ENCODE data around the gene MT1A.

GRCh38 chr16:56601325-56601724 lies 37.1 kb upstream of the MT1A start:
- TF ChIP-seq EZH2 (IDR thresholded peaks at IDR 0.05) = no peak
- TF ChIP-seq POLR2AphosphoS5 (IDR thresholded peaks at IDR 0.05; ENCODE audit: borderline replicate concordance, low read depth, low read length) = no peak
